Progenitor cell of endocrine pancreas (in vitro differentiated cells): ENCODE measurements around the gene PSMD7. TPM values are rescaled to one million over a fixed set of nuclear protein-coding genes. Genes with fewer than 3 reads are reported as not detected.
A peak's percentile ranks its signal among the peaks of the same experiment; 100 is the strongest.

Experiments
- DNase-seq: peaks from one replicate; pipeline ENCODE4 v3.0.0; 2021; ENCODE audit warnings: low spot score; ENCODE audit not compliant: unreplicated experiment
- H3K27ac Mint-ChIP-seq: 2 replicates; pipeline ENCODE4 v1.8.0; 2021; ENCODE audit warnings: mild to moderate bottlenecking, moderate library complexity, mixed read lengths
- H3K27me3 Mint-ChIP-seq: 2 replicates; pipeline ENCODE4 v1.8.0; 2021; ENCODE audit warnings: mixed read lengths
- H3K36me3 Mint-ChIP-seq: 2 replicates; pipeline ENCODE4 v1.8.0; 2022; ENCODE audit warnings: mixed read lengths; ENCODE audit not compliant: insufficient read depth
- H3K4me1 Mint-ChIP-seq: 2 replicates; pipeline ENCODE4 v1.8.0; 2021; ENCODE audit warnings: low read depth, mixed read lengths
- H3K4me3 Mint-ChIP-seq: 2 replicates; pipeline ENCODE4 v1.8.0; 2021; ENCODE audit warnings: low read depth, mild to moderate bottlenecking, moderate library complexity, mixed read lengths
- H3K9me3 Mint-ChIP-seq: 2 replicates; pipeline ENCODE4 v1.8.0; 2021; ENCODE audit warnings: low read depth, mixed read lengths
- CTCF ChIP-seq: fragments of 200-600 bp; sonication (generic); IDR thresholded peaks from one replicate; pipeline ENCODE4 v1.5.0; 2021; ENCODE audit warnings: antibody characterized with exemption, mild to moderate bottlenecking; ENCODE audit not compliant: unreplicated experiment
- total RNA-seq: library from RNA; stranded (reverse); gene quantifications from 2 replicates; pipeline ENCODE4 v1.2.1, GENCODE V29; 2021

Gene PSMD7
- total RNA-seq, 1 donor from 2014 or later: 87.6 TPM

GRCh38 chr16:74307383-74307782 lies 10.8 kb downstream of the PSMD7 start:
- no peak for DNase-seq
- no peaks in the 10 kb centered on the region for H3K4me1 Mint-ChIP-seq
- no peaks in the 10 kb centered on the region for H3K9me3 Mint-ChIP-seq
- H3K27ac Mint-ChIP-seq: no peak overlapping the region
- peaks cover 21% of the 10 kb centered on the region for H3K36me3 Mint-ChIP-seq
- no peak overlapping the region for H3K4me3 Mint-ChIP-seq
- TF ChIP-seq CTCF: no peak
- H3K27me3 Mint-ChIP-seq: no peaks in the 10 kb centered on the region

- Mint-ChIP-seq H3K36me3 (peaks cover 15% of the 10 kb centered on the region), H3K4me1 (no peaks in the 10 kb centered on the region), H3K4me3 (no peak overlapping the region), H3K9me3 (no peaks in the 10 kb centered on the region), H3K27ac (peak overlapping the region; percentile 24), H3K27me3 (no peaks in the 10 kb centered on the region)
- DNase-seq: no peak
- peak; percentile 83 for TF ChIP-seq CTCF
Measured at GRCh38 chr16:74309789-74310781, 13.5 kb downstream of the PSMD7 start.

- H3K4me1 Mint-ChIP-seq: no peaks in the 10 kb centered on the region
Measured at GRCh38 chr16:74315059-74315458, 18.4 kb downstream of the PSMD7 start.

GRCh38 chr16:74320707-74321106 lies 24.1 kb downstream of the PSMD7 start:
- DNase-seq: no peak

More at GRCh38 chr16:74315059-74315458, 18.4 kb downstream of the PSMD7 start:
- DNase-seq: no peak
- no peak for TF ChIP-seq CTCF
- no peaks in the 10 kb centered on the region for H3K9me3 Mint-ChIP-seq
- H3K27me3 Mint-ChIP-seq: no peaks in the 10 kb centered on the region
- H3K27ac Mint-ChIP-seq: no peak overlapping the region
- peaks cover 4% of the 10 kb centered on the region for H3K36me3 Mint-ChIP-seq
- no peak overlapping the region for H3K4me3 Mint-ChIP-seq

More at GRCh38 chr16:74320707-74321106, 24.1 kb downstream of the PSMD7 start:
- Mint-ChIP-seq H3K4me1 (no peaks in the 10 kb centered on the region), H3K9me3 (no peaks in the 10 kb centered on the region), H3K4me3 (no peak overlapping the region), H3K36me3 (no peaks in the 10 kb centered on the region), H3K27me3 (no peaks in the 10 kb centered on the region), H3K27ac (no peak overlapping the region)
- TF ChIP-seq CTCF: no peak
